NCI-H1105 (cell line): ENCODE data around the gene IFNAR2.
"Not testable (repeated sequence)": the region's sequence is repeated elsewhere in the genome, so short reads cannot be mapped to it uniquely, and the experiment has no call there.

ENCODE experiments used
- DNase-seq: peaks from one replicate; lab custom pipeline; 2025; lab: John Stamatoyannopoulos, UW

The IFNAR2 gene

GRCh38 chr21:33217138-33217520 lies 12.6 kb upstream of the IFNAR2 start:
- DNase-seq = no peak

- DNase-seq = no peak
Observed at GRCh38 chr21:33219300-33219699, 10.4 kb upstream of the IFNAR2 start.

GRCh38 chr21:33219954-33220353 lies 9.8 kb upstream of the IFNAR2 start:
- DNase-seq = no peak

GRCh38 chr21:33225376-33225775 lies 4.4 kb upstream of the IFNAR2 start:
- not testable (repeated sequence) for DNase-seq

- DNase-seq = no peak
Observed at GRCh38 chr21:33228455-33228854, 1.3 kb upstream of the IFNAR2 start.

GRCh38 chr21:33229099-33229783 lies 497 bp upstream of the IFNAR2 start:
- DNase-seq = no peak

GRCh38 chr21:33230545-33231324 lies 997 bp downstream of the IFNAR2 start:
- DNase-seq = peak; percentile 10

GRCh38 chr21:33231526-33231925 lies 1.8 kb downstream of the IFNAR2 start:
- DNase-seq = no peak

GRCh38 chr21:33232291-33233034 lies 2.7 kb downstream of the IFNAR2 start:
- no peak for DNase-seq

- DNase-seq = no peak
Observed at GRCh38 chr21:33234635-33235520, 5.1 kb downstream of the IFNAR2 start.

- no peak for DNase-seq
Observed at GRCh38 chr21:33236013-33236686, 6.4 kb downstream of the IFNAR2 start.

GRCh38 chr21:33236766-33237165 lies 7.0 kb downstream of the IFNAR2 start:
- DNase-seq = no peak

- no peak for DNase-seq
Observed at GRCh38 chr21:33237486-33237885, 7.7 kb downstream of the IFNAR2 start.

- no peak for DNase-seq
Observed at GRCh38 chr21:33238146-33238545, 8.4 kb downstream of the IFNAR2 start.

- no peak for DNase-seq
Observed at GRCh38 chr21:33238565-33239255, 9.0 kb downstream of the IFNAR2 start.

- not testable (repeated sequence) for DNase-seq
Observed at GRCh38 chr21:33239559-33240127, 9.9 kb downstream of the IFNAR2 start.

- no peak for DNase-seq
Observed at GRCh38 chr21:33240404-33240803, 10.7 kb downstream of the IFNAR2 start.

- no peak for DNase-seq
Observed at GRCh38 chr21:33241846-33242245, 12.1 kb downstream of the IFNAR2 start.

GRCh38 chr21:33242846-33243245 lies 13.1 kb downstream of the IFNAR2 start:
- not testable (repeated sequence) for DNase-seq

GRCh38 chr21:33244082-33244778 lies 14.5 kb downstream of the IFNAR2 start:
- no peak for DNase-seq
